Stimulated activated CD8-positive, alpha-beta memory T cell treated with anti-CD3 and anti-CD28 coated beads, Interleukin-7, amount 100 ng/mL, for 4 hours (primary cell): ENCODE results near the gene MAN1A2.
"Not testable (repeated sequence)": the region's sequence is repeated elsewhere in the genome, so short reads cannot be mapped to it uniquely, and the experiment has no call there.

Source experiments
- DNase-seq, 2 donors: peaks; one replicate each; pipeline ENCODE4 v3.0.0-alpha.2; 2020; ENCODE audit warnings: low read depth in 2 of 2

The MAN1A2 gene

DNA sequence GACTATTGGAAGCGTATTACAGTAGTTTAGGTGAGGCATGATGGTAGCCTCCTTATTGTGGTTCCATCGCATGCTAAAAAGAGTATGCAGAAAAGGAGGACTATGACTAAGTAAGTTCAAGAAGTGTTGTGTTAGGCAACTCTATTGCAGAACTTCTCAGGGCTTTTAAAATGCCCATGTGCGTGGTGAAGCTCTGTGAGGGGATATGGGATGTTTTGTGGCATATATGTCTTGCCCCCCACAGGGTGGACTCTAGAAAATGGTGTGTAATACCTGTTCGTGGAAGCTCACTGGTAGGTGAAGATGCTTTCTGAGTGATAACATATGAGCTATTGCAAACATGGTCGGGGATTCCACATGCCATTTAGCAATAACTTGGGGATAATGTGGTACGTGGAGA, 31.7 kb downstream of the MAN1A2 start:
- no peak for DNase-seq

DNA sequence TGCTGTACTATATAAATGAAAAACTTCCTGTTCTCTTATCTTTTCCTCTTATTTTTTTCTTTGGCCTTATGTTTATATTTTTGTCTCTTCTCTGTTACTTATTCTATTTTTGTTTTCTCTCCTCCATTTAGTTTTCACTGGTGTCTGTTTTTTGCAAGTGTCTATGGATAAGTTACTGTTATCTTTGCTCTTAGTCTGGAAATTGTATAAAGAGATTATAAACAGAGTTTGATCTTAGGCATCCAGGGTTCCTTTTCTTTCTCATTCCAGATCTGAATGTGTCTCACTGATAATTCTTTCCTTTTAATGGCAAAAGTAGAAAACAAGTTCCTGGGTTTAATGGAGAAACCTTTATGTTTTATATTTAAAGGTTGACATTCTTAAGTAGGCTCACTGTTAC, 34.5 kb downstream of the MAN1A2 start:
- no peak for DNase-seq

DNA sequence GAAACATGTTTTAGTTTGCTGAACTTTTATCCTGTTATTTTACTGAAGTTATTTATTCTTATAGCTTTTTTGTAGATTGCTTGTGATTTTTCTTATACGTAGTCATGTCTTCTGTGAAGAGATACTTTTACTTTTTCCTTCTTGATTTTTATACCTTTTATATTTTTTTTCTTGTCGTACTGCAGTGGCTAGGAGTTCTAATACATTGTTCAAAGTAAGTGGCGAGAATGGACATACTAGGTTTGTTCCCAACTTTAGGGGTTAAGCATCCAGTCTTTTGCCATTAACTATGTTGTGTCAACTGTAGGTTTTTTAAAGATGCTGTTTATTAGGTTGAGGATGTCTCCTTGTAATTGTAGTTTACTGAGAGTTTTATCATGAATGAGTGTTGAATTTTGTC, 36.3 kb downstream of the MAN1A2 start:
- DNase-seq: no peak

DNA sequence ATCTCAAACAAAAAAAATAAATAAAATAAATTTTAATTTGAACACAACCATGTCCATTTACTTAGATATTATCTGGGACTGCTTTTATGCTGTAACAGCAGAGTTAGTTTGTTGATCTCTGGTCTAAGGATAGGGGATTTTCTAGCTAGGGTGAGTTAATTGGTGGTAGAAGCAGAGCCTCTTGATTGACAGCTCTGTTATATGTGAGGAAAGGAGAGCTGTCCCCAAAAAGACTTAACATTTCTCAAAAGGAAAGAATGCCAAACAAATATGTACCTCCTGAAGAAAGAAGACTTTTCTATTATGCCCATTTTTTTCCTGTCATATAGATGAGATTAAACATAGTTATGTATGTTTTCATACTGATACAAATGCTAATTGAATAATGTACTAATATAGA, 37.8 kb downstream of the MAN1A2 start:
- DNase-seq: no peak

DNA sequence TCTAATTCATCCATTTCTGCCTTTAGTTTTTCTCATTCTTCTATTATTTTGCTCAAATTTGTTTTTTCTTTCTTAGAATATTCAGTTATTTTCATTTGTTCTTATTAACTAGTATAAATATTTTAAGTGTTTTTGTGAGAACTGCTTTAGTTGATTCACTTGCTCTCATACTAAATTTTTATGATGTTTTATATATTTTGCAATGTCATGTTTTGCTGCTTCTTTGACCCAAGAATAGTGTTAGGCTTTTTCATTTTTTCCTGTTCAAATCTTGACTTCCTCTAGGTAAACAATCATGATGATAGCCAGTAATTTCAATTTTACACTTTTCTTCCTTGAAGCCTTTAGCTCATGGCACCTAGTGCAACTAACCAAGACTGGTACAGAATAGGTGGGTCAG, 45.2 kb downstream of the MAN1A2 start:
- no peak for DNase-seq

DNA sequence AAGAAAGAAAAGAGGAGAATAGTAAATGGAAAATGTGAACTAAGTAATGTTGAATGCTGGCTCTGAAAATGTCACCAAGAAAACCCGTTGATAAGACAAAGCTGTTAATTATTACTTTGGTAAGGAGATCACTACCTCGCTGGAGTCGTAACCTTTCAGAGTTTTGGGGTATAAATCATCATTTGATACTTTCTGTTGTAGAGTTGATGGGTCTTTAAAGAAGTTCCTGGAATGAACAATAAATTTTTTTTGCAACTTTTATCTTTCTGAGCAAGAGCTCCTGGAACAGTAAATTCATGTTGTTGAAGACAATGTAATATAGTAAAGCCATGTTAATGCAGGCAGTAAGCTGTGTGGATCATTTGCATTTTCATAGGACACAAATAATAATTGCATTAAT, 46.2 kb downstream of the MAN1A2 start:
- no peak for DNase-seq

DNA sequence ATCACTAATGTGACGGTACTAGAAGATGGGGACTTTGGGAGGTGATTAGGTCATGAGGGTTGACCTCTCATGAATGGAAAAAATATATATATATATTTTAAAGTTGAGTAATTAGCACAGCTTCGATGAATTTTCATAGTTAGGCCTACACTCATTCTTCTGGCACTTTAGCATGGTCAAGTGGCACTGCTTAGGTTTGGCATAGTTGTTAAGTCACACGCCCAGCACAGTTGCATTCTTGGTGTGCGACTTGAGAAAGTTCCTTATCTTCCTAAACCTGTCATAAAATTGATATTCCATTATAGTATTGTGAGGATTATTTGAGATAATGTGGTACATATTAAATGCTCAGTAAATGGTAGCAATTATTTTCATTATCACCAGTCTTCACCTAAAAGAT, 47.7 kb downstream of the MAN1A2 start:
- DNase-seq: no peak

DNA sequence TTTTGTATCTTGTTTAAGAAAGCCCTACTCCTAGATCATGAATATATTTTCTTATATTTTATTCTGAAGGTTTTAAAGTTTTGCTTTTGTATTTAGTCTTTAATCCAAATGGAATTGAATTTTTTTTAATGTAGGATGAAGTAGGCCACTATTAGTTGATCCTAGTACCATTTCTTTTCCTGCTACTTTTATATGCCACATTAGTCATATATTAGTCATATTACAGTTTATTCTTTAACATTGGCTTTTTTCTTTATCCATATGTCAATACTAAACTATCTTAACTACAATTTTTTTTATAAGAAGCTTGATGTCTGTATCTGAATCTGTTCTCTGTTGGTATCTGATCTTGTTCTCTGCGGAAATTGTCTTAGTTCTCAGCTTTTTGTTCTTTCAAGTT, 48.8 kb downstream of the MAN1A2 start:
- no peak for DNase-seq

DNA sequence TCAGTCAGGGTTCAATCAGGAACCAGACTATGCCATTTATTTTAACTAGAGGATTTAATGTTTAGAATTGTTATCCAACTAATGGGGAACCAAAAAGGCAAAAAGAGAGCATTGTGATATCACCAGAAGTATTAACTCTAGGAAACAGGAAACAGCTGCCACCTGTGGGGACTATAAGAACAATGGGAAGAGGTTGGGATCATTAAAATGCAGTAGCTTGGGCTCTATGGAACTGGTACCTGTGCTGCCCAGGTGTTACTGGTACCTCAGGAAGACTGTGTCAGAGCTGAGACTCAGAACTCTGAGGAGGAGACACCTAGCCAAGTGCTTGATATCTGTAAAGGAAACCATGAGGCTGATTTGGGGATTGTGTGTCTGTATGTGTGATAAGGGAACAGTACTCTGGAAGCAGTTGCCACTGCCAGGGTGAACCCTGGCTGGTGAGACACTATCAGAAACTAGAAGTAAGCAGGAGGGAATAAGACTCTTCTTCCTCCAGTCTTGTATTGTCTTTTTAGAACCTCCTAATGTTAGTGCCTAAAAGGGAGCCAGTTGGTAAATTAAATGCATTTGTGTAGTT, 49.4 kb downstream of the MAN1A2 start:
- DNase-seq: no peak

DNA sequence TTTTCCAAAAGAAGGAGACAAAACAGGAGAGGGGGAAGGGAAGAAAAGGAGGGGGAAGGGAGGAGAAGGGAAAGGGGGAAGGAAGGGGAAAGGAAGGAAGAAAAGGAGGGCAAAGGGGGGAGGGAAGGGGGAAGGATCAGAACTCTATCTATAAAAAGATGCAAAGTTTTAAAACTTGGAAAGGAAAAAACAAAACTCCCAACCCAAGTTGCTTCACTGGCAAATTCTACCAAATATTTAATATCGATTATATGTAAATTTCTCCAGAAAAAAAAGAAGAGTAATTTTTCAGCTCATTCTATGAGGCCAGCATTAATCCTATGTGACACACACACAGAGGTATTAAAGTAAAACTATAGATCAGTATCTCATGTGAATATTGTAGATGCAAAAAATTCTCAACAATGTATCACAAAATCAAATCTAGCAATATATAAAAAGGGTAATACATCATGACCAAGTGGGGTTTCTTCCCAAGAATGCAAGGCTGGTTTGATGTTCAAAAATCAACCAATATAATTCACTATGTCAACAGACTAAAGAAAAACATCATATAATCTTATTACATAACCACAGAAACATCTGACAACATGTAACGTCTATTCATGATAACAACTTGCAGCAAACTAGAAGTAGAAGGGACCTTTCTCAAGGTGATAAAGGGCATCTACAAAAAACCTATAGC, 57.9 kb downstream of the MAN1A2 start:
- no peak for DNase-seq

DNA sequence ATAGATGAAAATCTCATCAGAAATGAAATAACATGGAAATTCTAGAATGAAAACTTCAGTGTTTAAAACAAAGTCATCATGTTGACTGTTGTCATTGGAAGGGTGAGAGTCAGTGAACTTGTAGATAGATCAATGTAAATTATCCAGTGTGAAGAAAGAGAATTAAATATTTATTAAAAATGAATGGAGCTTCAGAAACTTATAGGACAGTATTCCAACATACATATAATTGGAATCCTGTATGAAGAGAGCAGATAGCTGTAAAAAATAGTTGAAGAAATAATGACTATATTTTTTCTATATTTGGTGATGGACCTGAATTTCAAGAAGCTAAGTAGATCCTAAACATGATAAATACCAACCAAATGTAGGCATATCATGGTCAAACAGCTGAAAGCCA, 60.0 kb downstream of the MAN1A2 start:
- DNase-seq: no peak

DNA sequence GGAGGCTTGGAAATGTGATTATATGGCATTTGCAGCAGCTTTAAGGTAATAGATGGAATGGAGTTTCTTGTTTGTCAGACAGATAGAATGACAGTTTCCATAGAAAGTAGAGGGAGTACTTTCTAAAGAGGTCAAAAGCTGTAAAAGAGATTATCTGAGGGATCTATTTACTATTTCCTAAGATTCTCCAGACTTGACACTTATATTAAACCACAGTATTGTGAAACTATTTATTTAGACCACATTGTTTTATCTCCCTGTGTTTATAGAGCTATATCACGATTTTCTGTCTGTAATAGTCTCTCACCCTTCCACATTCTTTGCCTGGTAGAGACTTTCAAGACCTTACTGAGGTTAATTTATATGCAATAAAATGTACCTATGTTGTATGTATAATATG, 66.7 kb downstream of the MAN1A2 start:
- DNase-seq: no peak

DNA sequence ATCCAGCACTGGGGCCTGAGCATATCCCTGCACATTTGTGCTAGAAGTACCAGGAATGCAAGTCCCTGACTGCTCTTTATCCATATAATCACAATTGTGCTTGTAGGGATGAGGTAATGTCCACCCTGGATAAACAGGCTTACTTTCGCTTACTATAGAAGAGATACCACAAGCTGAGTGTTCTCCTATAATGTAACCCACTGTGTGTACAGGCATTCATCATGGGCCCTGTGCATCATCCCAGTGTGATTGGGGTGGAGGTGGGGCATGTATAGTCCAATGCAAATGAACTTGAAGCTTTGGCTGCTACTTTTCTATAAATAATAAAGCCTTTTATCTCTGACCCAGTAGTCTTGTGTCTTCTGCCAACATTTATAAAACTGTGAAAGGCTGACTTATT, 69.3 kb downstream of the MAN1A2 start:
- DNase-seq: no peak

DNA sequence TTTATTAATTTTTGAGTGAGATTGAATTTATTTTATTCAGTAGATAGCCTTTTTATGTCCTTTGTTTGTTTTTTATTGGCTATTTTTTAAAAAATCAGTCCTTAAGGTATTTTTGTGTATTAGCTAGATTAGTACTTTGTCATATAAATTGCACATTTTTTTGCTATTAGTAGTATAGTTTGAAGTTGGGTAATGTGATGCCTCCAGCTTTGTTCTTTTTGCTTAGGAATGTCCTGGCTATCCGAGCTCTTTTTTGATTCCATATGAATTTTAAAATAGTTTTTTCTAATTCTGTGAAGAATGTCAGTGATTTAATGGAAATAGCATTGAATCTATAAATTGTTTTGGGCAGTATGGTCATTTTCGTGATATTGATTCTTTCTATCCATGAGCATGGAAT, 80.4 kb downstream of the MAN1A2 start:
- no peak for DNase-seq

DNA sequence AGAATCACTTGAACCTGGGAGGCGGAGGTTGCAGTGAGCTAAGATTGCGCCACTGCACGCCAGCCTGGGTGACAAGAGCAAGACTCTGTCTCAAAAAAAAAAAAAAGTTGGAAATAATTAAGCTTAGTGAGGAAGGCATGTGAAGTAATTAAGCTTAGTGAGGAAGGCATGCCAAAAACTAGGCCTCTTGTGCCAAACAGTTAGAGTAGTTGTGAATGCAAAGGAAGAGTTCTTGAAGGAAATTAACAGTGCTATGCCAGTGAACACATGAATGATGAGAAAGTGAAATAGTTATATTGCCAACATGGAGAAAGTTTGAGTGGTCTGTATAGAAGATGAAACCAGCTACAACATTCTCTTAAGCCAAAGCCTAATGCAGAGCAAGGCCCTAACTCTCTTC, 85.0 kb downstream of the MAN1A2 start:
- DNase-seq: no peak

DNA sequence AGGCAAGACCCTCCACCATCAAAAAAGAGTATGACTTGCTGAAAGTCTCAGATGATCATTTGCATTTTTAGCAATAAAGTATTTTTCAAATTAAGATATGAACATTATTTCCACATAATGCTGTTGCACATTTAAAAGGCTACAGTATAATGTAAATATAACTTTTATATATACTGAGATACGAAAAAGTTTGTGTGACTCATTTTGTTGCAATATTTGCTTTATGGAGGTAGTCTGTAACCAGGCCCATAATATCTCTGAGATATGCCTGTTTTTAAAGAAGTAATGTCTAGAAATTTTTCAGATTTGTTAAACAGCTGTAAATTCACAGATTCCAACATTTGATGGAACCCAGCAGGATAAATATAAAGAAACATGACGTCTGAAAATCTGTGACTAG, 86.7 kb downstream of the MAN1A2 start:
- DNase-seq: no peak

DNA sequence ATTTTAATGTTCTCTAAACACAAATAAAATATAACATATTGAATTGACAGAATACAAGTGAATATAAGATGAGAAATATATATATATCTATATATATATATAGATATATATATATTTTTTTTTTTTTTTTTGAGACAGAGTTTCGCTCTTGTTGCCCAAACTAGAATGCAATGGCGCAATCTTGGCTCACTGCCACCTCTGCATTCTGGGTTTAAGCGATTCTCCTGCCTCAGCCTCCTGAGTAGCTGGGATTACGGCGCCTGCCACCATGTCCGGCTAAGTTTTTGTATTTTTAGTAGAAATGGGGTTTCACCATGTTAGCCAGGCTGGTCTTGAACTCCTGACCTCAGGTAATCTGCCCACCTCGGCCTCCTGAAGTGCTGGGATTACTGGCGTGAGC, 91.2 kb downstream of the MAN1A2 start:
- DNase-seq: not testable (repeated sequence)

DNA sequence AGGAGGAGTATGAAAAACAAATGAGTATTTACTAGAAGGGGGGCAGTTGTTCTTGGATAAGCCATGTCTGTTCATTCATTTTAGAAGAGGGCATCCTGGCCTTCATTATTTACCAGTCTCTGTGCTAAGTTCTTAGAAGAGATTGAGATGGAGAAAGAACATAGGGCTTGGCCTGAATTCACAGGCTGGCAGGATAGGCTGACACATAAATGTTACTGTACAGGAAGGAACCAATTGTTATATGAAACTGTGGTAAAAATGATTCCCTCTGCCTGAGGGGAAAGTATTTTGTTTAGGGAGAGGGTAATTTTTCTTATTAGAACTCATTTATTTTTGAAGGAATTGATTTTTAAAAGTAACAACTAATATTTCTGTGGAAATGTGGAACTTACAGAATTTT, 99.5 kb downstream of the MAN1A2 start:
- no peak for DNase-seq

DNA sequence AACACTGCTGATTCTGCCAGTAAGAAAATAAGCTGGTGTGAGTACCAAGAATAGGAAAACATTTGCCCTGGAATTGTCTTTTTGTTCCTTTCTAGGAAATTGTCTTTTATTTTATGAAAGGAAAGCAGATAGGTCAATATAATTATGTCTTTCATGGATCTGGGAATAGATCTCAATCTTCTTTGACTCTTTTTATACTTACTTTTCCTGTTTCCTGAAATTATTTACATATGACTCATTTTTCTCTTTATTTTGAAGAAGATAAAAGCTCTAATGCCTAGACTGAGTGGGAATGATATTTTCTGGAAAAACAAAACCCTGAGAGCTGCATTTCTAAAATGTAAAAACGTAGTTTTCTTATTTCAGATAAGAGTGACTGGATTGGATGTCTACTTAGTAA, 100.1 kb downstream of the MAN1A2 start:
- DNase-seq: no peak

DNA sequence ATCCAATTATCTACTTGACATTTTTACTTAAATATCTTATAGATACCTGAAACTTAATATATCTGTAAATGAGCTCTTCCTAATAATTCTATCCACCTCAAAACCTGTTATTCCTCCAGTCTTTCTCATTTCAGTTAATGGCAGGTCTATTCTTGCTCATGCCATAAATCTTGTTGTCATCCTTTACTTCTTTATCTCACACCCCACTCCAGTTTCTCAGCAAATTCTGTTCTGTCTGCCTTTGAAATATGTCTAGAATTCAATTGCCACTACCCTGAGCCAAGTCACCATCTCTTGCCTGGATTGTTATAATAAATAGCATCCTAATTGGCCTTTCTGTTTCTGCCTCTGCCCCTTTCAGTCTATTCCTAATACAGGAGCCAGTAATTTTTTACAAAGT, 105.8 kb downstream of the MAN1A2 start:
- no peak for DNase-seq

DNA sequence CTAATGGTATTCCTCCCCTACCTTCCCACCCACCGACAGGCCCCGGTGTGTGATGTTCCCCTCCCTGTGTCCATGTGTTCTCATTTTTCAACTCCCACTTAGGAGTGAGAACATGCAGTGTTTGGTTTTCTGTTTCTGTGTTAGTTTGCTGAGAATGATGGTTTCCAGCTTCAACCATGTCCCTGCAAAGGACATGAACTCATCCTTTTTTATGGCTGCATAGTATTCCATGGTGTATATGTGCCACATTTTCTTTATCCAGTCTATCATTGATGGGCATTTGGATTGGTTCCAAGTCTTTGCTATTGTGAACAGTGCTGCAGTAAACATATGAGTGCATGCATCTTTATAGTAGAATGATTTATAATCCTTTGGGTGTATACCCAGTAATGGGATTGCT, 108.2 kb downstream of the MAN1A2 start:
- not testable (repeated sequence) for DNase-seq

DNA sequence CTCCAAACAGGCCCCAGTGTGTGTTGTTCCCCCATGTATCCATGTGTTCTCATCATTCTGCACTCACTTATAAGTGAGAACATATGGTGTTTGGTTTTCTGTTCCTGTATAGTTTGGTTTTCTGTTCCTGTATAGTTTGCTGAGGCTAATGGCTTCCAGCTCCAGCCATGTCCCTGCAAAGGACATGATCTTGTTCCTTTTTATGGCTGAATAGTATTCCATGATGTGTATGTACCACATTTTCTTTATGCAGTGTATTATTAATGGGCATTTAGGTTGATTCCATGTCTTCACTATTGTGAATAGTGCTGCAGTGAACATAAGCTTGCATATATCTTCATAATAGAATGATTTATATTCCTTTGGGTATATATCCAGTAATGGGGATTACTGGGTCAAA, 111.8 kb downstream of the MAN1A2 start:
- DNase-seq: no peak

DNA sequence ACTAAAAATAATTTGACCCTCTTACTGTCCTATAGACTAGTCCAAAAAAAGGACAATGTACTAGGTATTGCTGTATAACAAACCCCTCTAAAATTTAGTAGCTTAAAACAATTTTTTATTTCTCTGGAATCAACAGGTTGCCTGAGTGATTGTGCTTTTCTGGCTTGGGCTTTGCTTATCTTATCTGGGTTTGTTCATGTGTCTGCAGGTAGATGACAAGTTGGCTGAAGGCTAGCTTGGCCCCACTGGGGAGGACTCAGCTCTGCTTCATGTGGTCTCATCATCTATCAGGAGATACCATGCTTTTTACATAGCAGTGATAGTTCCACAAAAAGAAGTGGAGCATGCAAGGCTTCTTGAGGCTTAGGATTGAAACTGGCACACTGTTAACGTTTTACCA, 114.2 kb downstream of the MAN1A2 start:
- DNase-seq: no peak

DNA sequence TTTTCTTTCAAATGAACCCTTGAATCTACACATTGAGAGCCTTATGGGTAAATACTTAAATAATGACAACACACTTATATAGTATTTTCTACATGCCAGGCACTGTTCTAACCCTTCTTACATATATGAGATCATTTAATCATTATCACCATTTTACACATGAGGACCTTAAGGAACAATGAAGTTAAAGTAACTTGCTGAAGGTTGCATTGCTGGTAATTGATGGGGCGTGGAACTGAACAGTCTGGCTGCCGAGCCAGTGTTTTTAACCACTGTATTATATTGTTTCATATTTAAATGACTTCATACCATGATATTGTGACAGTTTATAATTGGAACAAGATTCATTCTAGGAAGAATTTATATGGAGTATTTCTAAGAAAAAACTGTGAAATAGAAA, 126.7 kb downstream of the MAN1A2 start:
- DNase-seq: no peak
